HepG2 (cell line): Measurements from ENCODE around the gene NRP1. TPM values are rescaled to one million over a fixed set of nuclear protein-coding genes. Genes with fewer than 3 reads are reported as not detected.

Source experiments
- ATAC-seq: fragments of 200-7000 bp; cut with Tn5 transposase; 3 replicates; pipeline ENCODE4 v1.9.1; 2020; ENCODE audit warnings: mild to moderate bottlenecking, moderate library complexity
- BruUV-seq: library from RNA; stranded (reverse); fragments of 400-500 nt; replicated peaks from 2 replicates; lab custom pipeline; 2021; lab: Mats Ljungman, UMichigan
- CTCF ChIA-PET: fragments of 300-600 bp; formaldehyde crosslinking; extraction: SDS; loops from one replicate; lab custom pipeline; 2021; ENCODE audit warnings: low total read pairs, inconsistent platforms, low intra/inter-chr PET ratio; lab: Yijun Ruan, JAX
- POLR2A ChIA-PET: fragments of 350-600 bp; sonication (Branson Sonifier 250); formaldehyde crosslinking; loops from one replicate; lab custom pipeline; 2020; ENCODE audit warnings: antibody characterized with exemption, inconsistent platforms; lab: Yijun Ruan, JAX
- DNase-seq: peaks from one replicate; pipeline ENCODE4 v3.0.0-alpha.2; 2015; ENCODE audit warnings: low spot score
- FAIRE-seq: peaks from 3 replicates; lab custom pipeline; 2011; peaks lifted over from hg19 to GRCh38; lab: Jason Lieb, UNC
- H2AFZ ChIP-seq: one replicate; pipeline ENCODE4 v1.6.1; 2011; ENCODE audit warnings: low read length, inconsistent platforms
- H3K27ac ChIP-seq: fragments of 300-600 bp; 3 replicates; pipeline ENCODE4 v1.8.0; 2011; ENCODE audit warnings: mixed run types, mild to moderate bottlenecking, mixed read lengths, low read length, inconsistent platforms; ENCODE audit not compliant: insufficient read depth; ENCODE audit errors: extremely low read length
- H3K27me3 ChIP-seq, 2 experiments: fragments of 200-600 bp in 1 of 2; 2 replicates in 1 of 2; 3 replicates in 1 of 2; pipeline versions ENCODE4 v1.6.0 to v1.8.0; 2011; ENCODE audit warnings: low read length in 2 of 2, mild to moderate bottlenecking in 2 of 2, moderate library complexity in 2 of 2, inconsistent platforms in 1 of 2; ENCODE audit not compliant: insufficient read depth in 2 of 2, control insufficient read depth in 1 of 2
- H3K36me3 ChIP-seq, 2 experiments: fragments of 200-600 bp in 1 of 2; replicated peaks in 1 of 2; 2 replicates in 1 of 2; 3 replicates in 1 of 2; pipeline versions ENCODE4 v1.5.1 to v1.8.0; 2011; ENCODE audit warnings: low read length in 2 of 2, inconsistent platforms in 1 of 2; ENCODE audit not compliant: insufficient read depth in 2 of 2, control insufficient read depth in 1 of 2
- H3K4me1 ChIP-seq: 2 replicates; pipeline ENCODE4 v1.5.1; 2012; ENCODE audit warnings: low read length, inconsistent platforms; ENCODE audit not compliant: insufficient read depth
- H3K4me2 ChIP-seq: 2 replicates; pipeline ENCODE4 v1.6.0; 2011; ENCODE audit warnings: low read depth, low read length, inconsistent platforms
- H3K4me3 ChIP-seq, 3 experiments: fragments of 200-600 bp in 1 of 3; sonication (generic), shearing (Covaris generic) in 1 of 3; replicated peaks in 1 of 3; 2 replicates each; pipeline ENCODE4 v1.5.1; 2011 to 2016; ENCODE audit warnings: low read length in 3 of 3, inconsistent platforms in 2 of 3, low read depth in 2 of 3, mild to moderate bottlenecking in 2 of 3, control low read depth in 1 of 3, mixed read lengths in 1 of 3; ENCODE audit not compliant: insufficient read depth in 1 of 3
- H3K79me2 ChIP-seq: one replicate; pipeline ENCODE4 v1.6.1; 2011; ENCODE audit warnings: low read length, inconsistent platforms; ENCODE audit not compliant: insufficient read depth
- H3K9ac ChIP-seq: 2 replicates; pipeline ENCODE4 v1.6.0; 2011; ENCODE audit warnings: mild to moderate bottlenecking, low read depth, low read length, inconsistent platforms; ENCODE audit not compliant: insufficient read depth
- H3K9me3 ChIP-seq: 2 replicates; pipeline ENCODE4 v1.5.1; 2012; ENCODE audit warnings: mild to moderate bottlenecking, low read length
- H4K20me1 ChIP-seq: 2 replicates; pipeline ENCODE4 v1.6.0; 2011; ENCODE audit warnings: inconsistent platforms, mild to moderate bottlenecking, low read length, moderate library complexity; ENCODE audit not compliant: insufficient read depth
- FOSL1 ChIP-seq: sonication (generic); formaldehyde crosslinking; IDR thresholded peaks from 2 replicates; pipeline ENCODE4 v1.9.0; 2021; ENCODE audit warnings: missing genetic modification reagents, borderline replicate concordance
- HMGXB3 ChIP-seq: sonication (generic); formaldehyde crosslinking; IDR thresholded peaks from 2 replicates; pipeline ENCODE4 v1.4.0; 2020; ENCODE audit warnings: missing genetic modification reagents, borderline replicate concordance
- IRF2 ChIP-seq: IDR thresholded peaks from 2 replicates; pipeline ENCODE4 v1.6.1; 2018; ENCODE audit warnings: missing genetic modification reagents, missing compliant biosample characterization
- MAFK ChIP-seq, 2 experiments: IDR thresholded peaks in 1 of 2; conservative IDR thresholded peaks in 1 of 2; 2 replicates each; pipeline ENCODE4 v1.6.1; 2011; ENCODE audit warnings: improper control_type of control experiment in 2 of 2, low read length in 2 of 2
- SETDB1 ChIP-seq: sonication (generic); formaldehyde crosslinking; IDR thresholded peaks from 2 replicates; pipeline ENCODE4 v1.5.1; 2020; ENCODE audit warnings: missing genetic modification reagents, mild to moderate bottlenecking, borderline replicate concordance
- ZBTB49 ChIP-seq: sonication (generic); formaldehyde crosslinking; IDR thresholded peaks from 2 replicates; pipeline ENCODE4 v1.4.0; 2020; ENCODE audit warnings: missing genetic modification reagents, borderline replicate concordance
- ZNF33A ChIP-seq: sonication (generic); formaldehyde crosslinking; IDR thresholded peaks from 2 replicates; pipeline ENCODE4 v1.5.1; 2020; ENCODE audit warnings: missing genetic modification reagents, mild to moderate bottlenecking, moderate library complexity, borderline replicate concordance
- ZNF747 ChIP-seq: sonication (generic); formaldehyde crosslinking; IDR thresholded peaks from 2 replicates; pipeline ENCODE4 v1.8.1; 2023; ENCODE audit warnings: missing genetic modification reagents, mild to moderate bottlenecking, borderline replicate concordance
- WGBS: methylation state at CpG from one replicate; pipeline ENCODE4 v1.1.6; 2017; ENCODE audit warnings: low lambda C conversion rate; 5-methylcytosine and 5-hydroxymethylcytosine counted together
- in situ Hi-C: cut with HindIII; loops from 2 replicates; pipeline ENCODE4 v1.10.0; 2017; ENCODE audit warnings: low pct_unique_long_range_greater_than_20kb; ENCODE audit not compliant: extremely low pct_ligation_motif_present
- intact Hi-C: fragments of 100-400 bp; cut with micrococcal nuclease; formaldehyde crosslinking; loops from one replicate; pipeline ENCODE4 v1.10.0; 2022; ENCODE audit not compliant: unreplicated experiment
- polyA plus RNA-seq, 8 experiments: library from polyadenylated mRNA; depleted of rRNA in 3 of 8; stranded (reverse) in 7 of 8; unstranded in 1 of 8; fragments of >200 nt; fragmentation: Illumina TruSeq in 4 of 8; extraction: Trizol in 4 of 8; gene quantifications; 2 replicates each; pipeline versions ENCODE4 v1.2.1 to v1.2.3, GENCODE V29; 2011 to 2016; ENCODE audit warnings: low read depth in 4 of 8, missing spikeins in 1 of 8, mixed read lengths in 1 of 8; ENCODE audit not compliant: insufficient read depth in 1 of 8
- total RNA-seq, 5 experiments: library from RNA; depleted of rRNA; stranded (reverse); fragments of >200 nt; fragmentation: Illumina TruSeq; extraction: Trizol; gene quantifications; 2 replicates each; pipeline ENCODE4 v1.2.3, GENCODE V29; 2016; ENCODE audit warnings: low read depth in 1 of 5
- TF ChIP-seq, protein P1 (sequence below): sonication (generic); formaldehyde crosslinking; IDR thresholded peaks from 2 replicates; pipeline ENCODE4 v1.4.0; 2020; ENCODE audit warnings: low read depth, mild to moderate bottlenecking, missing genetic modification reagents

NRP1 gene
- total and polyA plus RNA-seq, 2 of the 13 experiments (the other 11 are each of a cell fraction or from before 2014, with no cell fraction given), result 5.3 to 5.8 TPM

DNA sequence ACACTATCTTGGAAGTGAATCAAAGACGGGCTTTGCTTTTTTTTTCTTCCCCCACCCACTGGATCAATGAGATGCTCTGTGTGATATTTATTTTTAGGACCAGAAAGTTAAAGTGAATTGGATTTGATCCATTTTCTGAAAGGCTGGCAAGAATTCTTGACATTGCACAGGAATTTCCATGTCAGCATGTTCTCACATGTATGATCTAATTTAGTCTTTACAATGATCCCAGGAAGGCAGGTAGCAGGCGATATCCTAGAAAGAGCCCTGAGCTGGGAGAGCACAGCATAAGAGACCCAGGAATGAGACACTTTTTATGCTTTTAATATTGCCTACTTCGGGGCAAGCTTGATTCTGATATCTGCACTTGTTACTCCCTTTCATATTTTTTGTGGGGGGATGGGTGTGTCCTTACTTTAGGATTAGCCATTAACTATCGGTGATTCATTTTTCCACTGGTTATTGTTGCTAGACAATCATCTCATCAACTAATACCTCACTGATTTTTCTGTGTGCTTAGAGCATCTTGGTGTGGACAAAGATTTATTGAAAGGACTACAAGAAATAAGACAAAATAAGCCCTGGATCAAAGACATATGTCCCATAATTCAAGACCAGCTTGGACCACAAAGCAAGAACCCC is 58.1 kb downstream of the NRP1 start:
- POLR2A ChIA-PET, result no interaction called here

GRCh38 chr10:33274096-33274785 is 60.2 kb downstream of the NRP1 start:
- CTCF ChIA-PET, result no interaction called here
- BruUV-seq, result no TSS peak
- H3K4me3 ChIP-seq, result no peak overlapping the region
- no peak for TF ChIP-seq ZBTB49 (CRISPR knock-in tag)
- TF ChIP-seq FOSL1 (CRISPR knock-in tag), result no peak
- no peak for TF ChIP-seq IRF2 (CRISPR knock-in tag)
- TF ChIP-seq HMGXB3, result no peak

More for the DNA sequence above, 58.1 kb downstream of the NRP1 start:
- Histone ChIP-seq H3K4me1 (peaks cover 25% of the 10 kb centered on the region), H3K9ac (no peak overlapping the region), H3K4me2 (no peak overlapping the region), H3K27me3 (no peaks in the 10 kb centered on the region), H3K4me3 (no peak overlapping the region), H4K20me1 (no peaks in the 10 kb centered on the region), H3K27ac (no peak overlapping the region), H3K9me3 (no peaks in the 10 kb centered on the region), H3K36me3 (no peaks in the 10 kb centered on the region), H2AFZ (no peak overlapping the region), H3K79me2 (no peaks in the 10 kb centered on the region)
- in situ Hi-C loops (no loop called here), intact Hi-C loops (no loop called here)
- ATAC-seq (no peak), DNase-seq (no peak), FAIRE-seq (no peak)
- BruUV-seq, result no TSS peak
- WGBS, result 95% methylated on average over 4 of the region's 4 CpGs
- TF ChIP-seq, protein P1, sequence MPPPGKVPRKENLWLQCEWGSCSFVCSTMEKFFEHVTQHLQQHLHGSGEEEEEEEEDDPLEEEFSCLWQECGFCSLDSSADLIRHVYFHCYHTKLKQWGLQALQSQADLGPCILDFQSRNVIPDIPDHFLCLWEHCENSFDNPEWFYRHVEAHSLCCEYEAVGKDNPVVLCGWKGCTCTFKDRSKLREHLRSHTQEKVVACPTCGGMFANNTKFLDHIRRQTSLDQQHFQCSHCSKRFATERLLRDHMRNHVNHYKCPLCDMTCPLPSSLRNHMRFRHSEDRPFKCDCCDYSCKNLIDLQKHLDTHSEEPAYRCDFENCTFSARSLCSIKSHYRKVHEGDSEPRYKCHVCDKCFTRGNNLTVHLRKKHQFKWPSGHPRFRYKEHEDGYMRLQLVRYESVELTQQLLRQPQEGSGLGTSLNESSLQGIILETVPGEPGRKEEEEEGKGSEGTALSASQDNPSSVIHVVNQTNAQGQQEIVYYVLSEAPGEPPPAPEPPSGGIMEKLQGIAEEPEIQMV (CRISPR knock-in tag), result no peak
- TF ChIP-seq SETDB1 (CRISPR knock-in tag) (no peak), MAFK (conservative IDR thresholded peaks at IDR 0.05 in 1 of 2, IDR thresholded peaks at IDR 0.05 in 1 of 2; ENCODE audit: low read length in 2 of 2) (peak in 1 of 2 experiments; percentile 18; a peak in 2 of 4 replicates), ZNF33A (no peak), ZNF747 (CRISPR knock-in tag) (no peak)
- CTCF ChIA-PET, result no interaction called here

More at GRCh38 chr10:33274096-33274785, 60.2 kb downstream of the NRP1 start:
- no peak for ATAC-seq
- POLR2A ChIA-PET, result no interaction called here
- Histone ChIP-seq H2AFZ (no peak overlapping the region), H4K20me1 (no peaks in the 10 kb centered on the region), H3K9ac (no peak overlapping the region), H3K79me2 (no peaks in the 10 kb centered on the region), H3K27ac (no peak overlapping the region), H3K36me3 (no peaks in the 10 kb centered on the region), H3K4me2 (no peak overlapping the region), H3K9me3 (no peaks in the 10 kb centered on the region), H3K4me1 (peaks cover 25% of the 10 kb centered on the region), H3K27me3 (no peaks in the 10 kb centered on the region)
- DNase-seq, result no peak
- intact Hi-C loops, result no loop called here
- WGBS, result 90% methylated on average over 6 of the region's 6 CpGs
- FAIRE-seq, result no peak
- in situ Hi-C loops, result no loop called here
